HG03066 (cell line): ENCODE results near the gene TSN.

ENCODE experiments used
- ATAC-seq: cut with Tn5 transposase; IDR thresholded peaks from one replicate; pipeline ENCODE4 v1.9.1; 2021; ENCODE audit warnings: low read depth; ENCODE audit not compliant: unreplicated experiment

TSN gene

GRCh38 chr2:121741450-121741849, 14.0 kb upstream of the TSN start:
- ATAC-seq: no peak

GRCh38 chr2:121746071-121746578, 9.3 kb upstream of the TSN start:
- no peak for ATAC-seq

DNA sequence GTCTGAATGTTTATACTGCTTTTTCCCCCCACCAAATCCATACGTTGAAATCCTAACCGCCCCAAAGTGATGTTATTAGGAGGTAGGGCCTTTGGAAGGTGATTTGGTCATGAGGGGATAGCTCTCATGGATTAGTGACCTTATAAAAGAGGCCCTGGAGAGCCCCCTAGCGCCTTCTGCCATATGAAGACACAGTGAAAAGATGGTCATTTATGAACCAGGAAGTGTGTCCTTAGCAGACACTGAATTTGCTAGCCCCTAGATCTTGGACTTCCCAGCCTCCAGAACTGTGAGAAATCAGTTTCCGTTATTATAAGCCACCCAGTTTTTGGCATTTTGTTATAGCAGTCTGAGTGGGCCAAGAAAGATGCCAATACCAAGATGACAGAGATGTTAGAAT, 7.2 kb upstream of the TSN start:
- no peak for ATAC-seq

GRCh38 chr2:121754851-121755236, 607 bp upstream of the TSN start:
- peak; percentile 2 for ATAC-seq

DNA sequence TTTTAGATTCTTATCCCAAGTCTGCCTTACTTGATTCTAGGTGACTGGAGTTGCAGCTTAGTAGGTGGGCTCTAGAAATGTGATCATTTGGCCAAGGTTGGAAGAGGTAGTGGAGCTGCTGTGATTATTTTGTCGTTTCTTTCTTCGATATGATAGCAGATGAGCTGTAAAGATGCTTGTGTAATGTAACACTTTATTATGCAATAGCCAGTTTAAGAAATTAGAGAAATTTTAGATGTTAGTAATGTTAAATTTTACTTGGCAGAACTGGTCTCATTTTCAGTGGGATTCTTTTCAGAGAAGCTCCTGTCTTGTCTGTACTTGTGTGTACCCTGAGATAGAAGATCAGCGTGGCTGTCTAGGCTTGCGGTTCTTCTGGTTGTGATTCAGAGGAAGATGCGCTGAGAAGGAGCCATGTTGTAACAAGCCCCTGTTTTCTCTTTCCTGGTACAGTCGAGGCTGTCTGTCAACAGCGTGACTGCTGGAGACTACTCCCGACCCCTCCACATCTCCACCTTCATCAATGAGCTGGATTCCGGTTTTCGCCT, 9.3 kb downstream of the TSN start:
- ATAC-seq: no peak

DNA sequence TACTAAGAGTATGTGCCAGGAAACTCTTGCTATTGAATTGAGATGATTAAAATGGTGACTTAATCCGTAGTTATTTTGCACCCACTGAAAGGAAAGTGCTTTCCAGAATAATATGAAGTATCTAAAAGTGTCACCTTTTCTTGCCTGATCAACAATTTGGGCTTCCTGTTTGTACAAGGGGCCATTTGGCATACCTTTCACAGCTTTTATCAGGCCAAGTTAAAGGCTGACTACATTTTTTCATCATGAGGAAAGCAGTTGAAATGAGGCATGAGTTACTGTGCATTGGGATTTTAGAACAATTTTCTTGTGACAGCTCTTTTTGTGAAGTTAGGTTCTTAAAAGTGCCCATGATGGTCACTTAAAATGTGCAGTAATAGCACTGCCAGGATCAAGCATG, 11.2 kb downstream of the TSN start:
- ATAC-seq: no peak

GRCh38 chr2:121768143-121768755, 12.8 kb downstream of the TSN start:
- no peak for ATAC-seq

- ATAC-seq: no peak
These were observed 16.7 kb downstream of the TSN start for GRCh38 chr2:121771976-121772742.

DNA sequence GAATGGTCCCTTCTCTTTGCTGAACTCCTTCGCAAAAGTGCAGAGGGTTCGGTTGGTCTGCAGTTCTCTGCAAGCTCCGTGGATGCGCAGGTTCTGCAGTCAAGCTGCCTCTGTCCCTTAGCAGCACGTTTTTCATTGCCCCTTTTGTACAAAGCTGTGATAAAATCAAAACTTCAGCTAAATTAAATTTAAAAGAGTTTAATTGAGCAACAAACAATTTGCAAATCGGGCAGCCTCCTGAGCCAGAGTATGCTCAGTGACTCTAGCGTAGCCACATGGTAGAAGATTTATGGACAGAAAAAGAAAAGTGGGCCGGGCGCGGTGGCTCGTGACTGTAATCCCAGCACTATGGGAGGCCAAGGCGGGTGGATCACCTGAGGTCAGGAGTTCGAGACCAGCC, 18.8 kb downstream of the TSN start:
- no peak for ATAC-seq

DNA sequence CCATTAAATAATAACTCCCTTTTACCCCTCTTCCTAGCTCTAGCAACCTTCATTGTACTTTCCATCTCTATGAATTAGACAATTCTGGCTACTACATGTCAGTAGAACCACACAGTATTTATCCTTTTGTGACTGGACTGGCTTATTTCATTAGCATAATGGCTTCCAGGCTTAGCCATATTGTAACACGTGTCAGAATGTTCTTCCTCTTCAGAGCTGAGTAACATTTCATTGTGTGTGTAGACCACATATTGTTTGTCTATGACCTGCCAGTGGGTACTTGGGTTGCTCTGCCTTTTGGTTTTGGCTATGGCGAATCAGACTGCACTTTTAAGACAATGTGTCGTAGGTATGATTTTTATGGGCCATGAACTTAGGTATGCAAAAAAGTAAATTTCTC, 20.9 kb downstream of the TSN start:
- no peak for ATAC-seq

DNA sequence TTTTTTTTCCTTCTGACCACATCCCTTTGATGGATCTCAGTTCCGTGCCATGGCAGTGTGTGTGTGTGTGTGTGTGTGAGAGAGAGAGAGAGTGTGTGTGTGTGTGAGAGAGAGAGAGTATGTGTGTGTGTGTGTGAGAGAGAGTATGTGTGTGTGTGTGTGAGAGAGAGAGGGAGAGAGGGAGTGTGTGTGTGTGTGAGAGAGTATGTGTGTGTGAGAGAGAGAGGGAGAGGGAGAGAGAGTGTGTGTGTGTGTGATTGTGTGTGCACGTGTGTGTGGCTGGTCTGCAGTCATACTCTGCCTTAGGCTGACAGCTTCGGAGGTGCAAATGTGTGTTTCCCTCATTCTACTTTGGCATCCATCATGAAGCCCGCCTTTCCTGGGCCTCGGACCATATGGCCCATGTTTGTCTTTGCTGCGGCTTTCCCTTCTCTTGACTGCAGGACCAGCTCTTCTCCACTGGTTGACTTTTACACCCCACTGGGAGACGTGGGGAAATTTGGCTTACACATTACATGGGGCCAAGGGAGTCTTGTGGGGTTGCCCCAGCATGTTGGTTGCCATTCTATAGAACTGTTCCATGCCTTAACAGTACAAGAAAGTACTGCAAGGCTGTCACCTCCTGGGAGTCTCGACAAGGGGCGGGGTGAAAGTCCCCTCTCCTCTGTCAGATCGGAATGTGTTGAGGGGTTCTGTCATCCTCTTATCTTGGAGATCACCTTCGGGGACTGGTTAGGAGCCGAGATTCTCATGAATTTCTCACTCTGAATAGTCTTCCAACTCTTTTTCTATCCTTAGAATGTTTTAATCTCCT, 21.6 kb downstream of the TSN start:
- ATAC-seq: no peak

DNA sequence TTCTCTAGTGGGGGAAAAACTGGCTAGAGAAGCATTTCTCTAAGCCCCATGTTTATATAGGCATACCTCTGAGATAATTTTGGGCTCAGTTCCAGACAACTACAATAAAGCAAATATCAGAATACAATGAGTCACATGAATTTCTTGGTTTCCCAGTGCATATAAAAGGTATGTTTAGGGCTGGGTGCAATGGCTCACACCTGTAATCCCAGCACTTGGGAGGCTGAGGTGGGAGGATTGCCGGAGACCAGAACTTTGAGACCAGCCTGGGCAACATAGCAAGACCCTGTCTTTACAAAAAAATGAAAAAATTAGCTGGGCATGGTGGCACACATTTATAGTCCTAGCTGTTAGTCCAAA, 22.2 kb downstream of the TSN start:
- ATAC-seq: no peak

- ATAC-seq: no peak
These were observed 23.5 kb downstream of the TSN start for GRCh38 chr2:121778741-121779487.

GRCh38 chr2:121783180-121783579, 27.7 kb downstream of the TSN start:
- ATAC-seq: no peak

DNA sequence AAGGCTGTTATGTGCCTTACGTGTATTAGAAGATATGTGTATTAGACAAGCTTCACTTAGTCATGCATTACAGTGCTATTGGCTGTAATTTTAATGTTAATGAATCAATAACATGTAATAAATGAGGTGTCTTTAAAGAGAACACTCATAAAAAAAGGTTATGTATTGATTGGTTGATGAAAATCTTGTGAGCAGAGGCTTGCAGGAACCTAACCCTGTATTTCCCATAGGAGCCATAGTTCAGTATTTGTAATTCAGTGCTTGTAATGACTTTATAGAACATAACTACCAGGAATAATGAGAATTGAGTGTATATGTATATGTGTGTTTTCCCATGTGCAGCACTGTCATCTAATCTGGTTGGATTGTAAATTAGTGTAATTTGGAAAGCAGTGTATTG, 33.2 kb downstream of the TSN start:
- ATAC-seq: no peak

DNA sequence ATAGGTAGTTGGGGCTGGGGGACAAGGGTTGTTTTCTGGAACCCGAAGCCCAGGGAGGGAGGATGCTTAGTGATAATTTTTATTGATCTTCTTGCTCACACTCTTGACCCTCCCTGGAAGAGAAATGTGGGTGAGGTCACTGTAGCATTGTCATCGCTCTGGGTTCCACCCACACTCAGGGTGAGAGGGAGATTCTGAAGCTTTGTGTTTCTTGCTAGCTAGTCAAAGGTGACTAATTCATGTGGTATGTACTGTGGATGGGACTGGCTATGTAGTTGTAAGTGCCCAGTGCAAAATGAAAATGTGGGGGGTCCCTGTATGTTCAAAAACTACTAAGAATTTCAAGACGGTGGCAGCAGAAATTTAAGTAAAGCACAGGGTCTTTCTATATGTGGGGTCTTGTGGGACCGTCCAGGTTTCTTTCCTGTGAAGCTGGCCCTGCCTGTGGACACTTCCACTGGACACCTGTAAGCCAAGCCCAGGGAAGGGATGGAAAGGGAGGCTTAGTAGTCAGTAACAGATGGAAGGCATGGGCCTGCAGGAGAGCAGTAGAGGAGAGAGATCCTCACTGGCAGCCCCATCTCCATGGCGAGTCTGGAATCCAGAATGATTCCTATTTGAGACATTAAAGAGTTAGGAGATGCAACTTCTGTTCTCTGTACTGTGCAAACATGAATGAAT, 35.0 kb downstream of the TSN start:
- no peak for ATAC-seq

GRCh38 chr2:121791290-121791689, 35.8 kb downstream of the TSN start:
- no peak for ATAC-seq

DNA sequence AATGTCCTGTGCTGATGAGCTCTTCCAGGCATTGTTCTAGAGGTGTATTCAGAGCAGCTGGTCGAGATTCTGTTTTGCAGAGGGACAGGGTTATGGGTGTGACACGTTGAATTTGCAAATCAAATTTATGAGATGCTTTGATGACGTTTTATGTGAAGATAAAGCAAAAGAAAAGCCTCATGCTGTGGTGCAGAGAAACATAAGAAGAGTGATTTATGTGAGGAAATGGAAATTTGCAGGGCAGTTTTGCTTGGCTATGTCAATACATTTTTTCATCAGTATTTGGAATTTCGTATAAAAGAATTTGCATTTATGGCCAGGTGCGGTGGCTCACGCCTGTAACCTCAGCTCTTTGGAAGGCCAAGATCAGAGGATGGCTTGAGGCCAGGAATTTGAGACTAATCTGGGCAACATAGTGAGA, 36.4 kb downstream of the TSN start:
- ATAC-seq: no peak

GRCh38 chr2:121793816-121794215, 38.4 kb downstream of the TSN start:
- no peak for ATAC-seq

GRCh38 chr2:121794233-121794632, 38.8 kb downstream of the TSN start:
- no peak for ATAC-seq
